H1 (cell line): ENCODE results near the gene TTC38. TPM values are rescaled to one million over a fixed set of nuclear protein-coding genes. Genes with fewer than 3 reads are reported as not detected.
A peak's percentile ranks its signal among the peaks of the same experiment; 100 is the strongest.

Experiments used
- CBX5 ChIP-seq: fragments of 300-800, 300-1000 bp; sonication (generic); IDR thresholded peaks from 2 replicates; pipeline ENCODE4 v1.7.1; 2016; ENCODE audit warnings: antibody characterized with exemption, low read length, low read depth
- CEBPB ChIP-seq: IDR thresholded peaks from 2 replicates; pipeline ENCODE4 v1.6.1; 2012; ENCODE audit warnings: low read depth, low read length
- NANOG ChIP-seq: IDR thresholded peaks from 2 replicates; pipeline ENCODE4 v1.6.1; 2011; ENCODE audit warnings: low read length, low read depth, mild to moderate bottlenecking, inconsistent platforms; ENCODE audit not compliant: insufficient read depth, poor library complexity, severe bottlenecking
- POLR2AphosphoS5 ChIP-seq: IDR thresholded peaks from 2 replicates; pipeline ENCODE4 v1.6.1; 2011; ENCODE audit warnings: low read depth, low read length
- SIN3A ChIP-seq, 2 experiments: IDR thresholded peaks in 1 of 2; conservative IDR thresholded peaks in 1 of 2; 2 replicates each; pipeline ENCODE4 v1.6.1; 2011 to 2012; ENCODE audit warnings: low read length in 2 of 2, improper control_type of control experiment in 1 of 2, low read depth in 1 of 2, mild to moderate bottlenecking in 1 of 2
- polyA plus RNA-seq, 7 experiments: library from polyadenylated mRNA; depleted of rRNA in 3 of 7; stranded (reverse) in 5 of 7; unstranded in 2 of 7; fragments of >200 nt in 5 of 7; fragments of 200-250 nt in 2 of 7; gene quantifications; 1 replicate in 5 of 7; 2 replicates in 1 of 7; 4 replicates in 1 of 7; pipeline versions ENCODE4 v1.2.1 to v1.2.3, GENCODE V29; 2011 to 2013; ENCODE audit warnings: missing spikeins in 2 of 7, mixed read lengths in 2 of 7
- total RNA-seq: library from RNA; stranded (reverse); fragmentation: NEBNext Ultra II Directional; extraction: Animal tissue kit (Norgen Biotek cat#: 25700); gene quantifications from 2 replicates; pipeline ENCODE4 v1.2.1, GENCODE V29; 2021

TTC38 gene
- total and polyA plus RNA-seq, 2 of the 8 experiments (the other 6 are each of a cell fraction or from before 2014, with no cell fraction given): 25.3 to 34.8 TPM

DNA sequence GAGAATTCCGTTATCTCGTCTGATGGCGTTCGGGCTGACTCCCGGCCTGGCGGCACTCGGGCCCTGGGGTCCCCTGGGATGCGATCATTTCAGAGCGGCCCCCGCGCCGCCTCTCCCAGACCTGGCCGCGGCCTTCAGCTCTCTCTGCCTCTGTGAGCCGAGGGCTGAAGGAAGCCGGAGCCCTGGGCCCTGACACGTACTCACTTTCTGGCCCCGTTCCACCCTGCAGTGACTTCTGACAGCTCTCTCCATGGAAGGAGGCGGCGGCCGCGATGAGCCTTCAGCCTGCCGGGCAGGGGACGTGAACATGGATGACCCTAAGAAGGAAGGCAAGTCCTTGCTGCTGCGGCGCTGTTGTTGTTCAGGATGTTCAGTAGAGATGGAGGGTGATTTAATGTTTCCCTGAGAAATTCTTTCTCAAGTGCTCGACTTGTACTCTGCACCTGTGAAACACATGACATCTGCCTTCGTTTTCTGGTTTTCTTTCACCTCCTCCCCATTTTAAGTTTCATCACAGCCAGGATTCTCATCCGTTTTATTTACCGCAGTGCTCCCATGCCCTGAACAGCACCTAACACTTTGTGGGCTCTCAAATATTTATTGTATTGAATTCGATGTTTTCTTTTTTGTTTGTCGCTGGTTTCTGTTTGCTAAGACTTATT, 29.5 kb downstream of the TTC38 start (continued):
- no peak for TF ChIP-seq NANOG
- TF ChIP-seq SIN3A (conservative IDR thresholded peaks at IDR 0.05 in 1 of 2, IDR thresholded peaks at IDR 0.05 in 1 of 2; ENCODE audit: low read depth in 1 of 2, low read length in 2 of 2): peak in 1 of 2 experiments; percentile 62; a peak in 2 of 4 replicates
- no peak for TF ChIP-seq POLR2AphosphoS5
- no peak for TF ChIP-seq CEBPB
- no peak for TF ChIP-seq CBX5
